Measurements from ENCODE around the gene TMEM119.

The TMEM119 gene

GRCh38 chr12:108581311-108582227 is 16.3 kb downstream of the TMEM119 start:
- Histone ChIP-seq H3K27me3 (ENCODE audit: insufficient read depth, poor library complexity, severe bottlenecking) (no peaks in the 10 kb centered on the region), H3K4me3 (replicated peaks; ENCODE audit: insufficient read depth, low read length) (no peak overlapping the region), H3K27ac (replicated peaks) (no peak overlapping the region)
- TF ChIP-seq CTCF (IDR thresholded peaks at IDR 0.05; ENCODE audit: insufficient read depth, low read length) (no peak), POLR2AphosphoS5 (IDR thresholded peaks at IDR 0.05; ENCODE audit: low read depth) (no peak), GABPA (IDR thresholded peaks at IDR 0.05; ENCODE audit: low read depth) (no peak), REST (IDR thresholded peaks at IDR 0.05; ENCODE audit: insufficient replicate concordance, low read depth) (no peak), SPI1 (IDR thresholded peaks at IDR 0.05; ENCODE audit: borderline replicate concordance, low read depth) (no peak)
- DNase-seq (ENCODE audit: low read depth in 1 of 2, low spot score in 1 of 2) = no peak

GRCh38 chr12:108580531-108580930 is 17.4 kb downstream of the TMEM119 start:
- Histone ChIP-seq H3K27me3 (ENCODE audit: insufficient read depth, poor library complexity, severe bottlenecking) (no peaks in the 10 kb centered on the region), H3K4me3 (replicated peaks; ENCODE audit: insufficient read depth, low read length) (no peak overlapping the region), H3K27ac (replicated peaks) (no peak overlapping the region)
- no peak for TF ChIP-seq POLR2AphosphoS5 (IDR thresholded peaks at IDR 0.05; ENCODE audit: low read depth)
- no peak for TF ChIP-seq REST (IDR thresholded peaks at IDR 0.05; ENCODE audit: insufficient replicate concordance, low read depth)
- no peak for TF ChIP-seq SPI1 (IDR thresholded peaks at IDR 0.05; ENCODE audit: borderline replicate concordance, low read depth)
- TF ChIP-seq CTCF (IDR thresholded peaks at IDR 0.05; ENCODE audit: insufficient read depth, low read length) = no peak
- no peak for TF ChIP-seq GABPA (IDR thresholded peaks at IDR 0.05; ENCODE audit: low read depth)
- no peak for DNase-seq (ENCODE audit: low read depth in 1 of 2, low spot score in 1 of 2)

GRCh38 chr12:108578813-108579212 is 19.1 kb downstream of the TMEM119 start:
- Histone ChIP-seq H3K4me3 (replicated peaks; ENCODE audit: insufficient read depth, low read length) (no peak overlapping the region), H3K27ac (replicated peaks) (no peak overlapping the region), H3K27me3 (ENCODE audit: insufficient read depth, poor library complexity, severe bottlenecking) (no peaks in the 10 kb centered on the region)
- TF ChIP-seq CTCF (IDR thresholded peaks at IDR 0.05; ENCODE audit: insufficient read depth, low read length) (no peak), REST (IDR thresholded peaks at IDR 0.05; ENCODE audit: insufficient replicate concordance, low read depth) (no peak), POLR2AphosphoS5 (IDR thresholded peaks at IDR 0.05; ENCODE audit: low read depth) (no peak), SPI1 (IDR thresholded peaks at IDR 0.05; ENCODE audit: borderline replicate concordance, low read depth) (no peak), GABPA (IDR thresholded peaks at IDR 0.05; ENCODE audit: low read depth) (no peak)
- DNase-seq (ENCODE audit: low read depth in 1 of 2, low spot score in 1 of 2) = no peak
